ENCODE data around the gene STAT6.

- TF ChIP-seq CTCF (conservative IDR thresholded peaks at IDR 0.05 in 1 of 2, IDR thresholded peaks at IDR 0.05 in 1 of 2; ENCODE audit: low read depth in 1 of 2, low read length in 2 of 2) (no peak), EZH2 (IDR thresholded peaks at IDR 0.05; ENCODE audit: low read length, missing control alignments) (no peak)
Observed at GRCh38 chr12:57139796-57140649, 28.9 kb upstream of the STAT6 start.
